ENCODE data around the gene HDGFL2.

Gene HDGFL2

GRCh38 chr19:4483385-4483784 lies 11.3 kb downstream of the HDGFL2 start:
- H3K4me3 ChIP-seq (ENCODE audit: low read depth, low read length): no peak overlapping the region
- no peak for DNase-seq (ENCODE audit: low read depth)
- TF ChIP-seq CTCF (conservative IDR thresholded peaks at IDR 0.05; ENCODE audit: low read depth, low read length): no peak

GRCh38 chr19:4487572-4487971 lies 15.5 kb downstream of the HDGFL2 start:
- no peak for TF ChIP-seq CTCF (conservative IDR thresholded peaks at IDR 0.05; ENCODE audit: low read depth, low read length)
- no peak overlapping the region for H3K4me3 ChIP-seq (ENCODE audit: low read depth, low read length)
- DNase-seq (ENCODE audit: low read depth): no peak

- TF ChIP-seq CTCF (conservative IDR thresholded peaks at IDR 0.05; ENCODE audit: low read depth, low read length): no peak
- no peak for DNase-seq (ENCODE audit: low read depth)
- no peak overlapping the region for H3K4me3 ChIP-seq (ENCODE audit: low read depth, low read length)
Measured at GRCh38 chr19:4488496-4488895, 16.4 kb downstream of the HDGFL2 start.

- no peak for DNase-seq (ENCODE audit: low read depth)
- no peak for TF ChIP-seq CTCF (conservative IDR thresholded peaks at IDR 0.05; ENCODE audit: low read depth, low read length)
- no peak overlapping the region for H3K4me3 ChIP-seq (ENCODE audit: low read depth, low read length)
Measured at GRCh38 chr19:4491446-4491845, 19.3 kb downstream of the HDGFL2 start.

- no peak for DNase-seq (ENCODE audit: low read depth)
- H3K4me3 ChIP-seq (ENCODE audit: low read depth, low read length): no peak overlapping the region
- TF ChIP-seq CTCF (conservative IDR thresholded peaks at IDR 0.05; ENCODE audit: low read depth, low read length): no peak
Measured at GRCh38 chr19:4492337-4493103, 20.4 kb downstream of the HDGFL2 start.

- no peak for TF ChIP-seq CTCF (conservative IDR thresholded peaks at IDR 0.05; ENCODE audit: low read depth, low read length)
Measured at GRCh38 chr19:4493104-4493928, 21.2 kb downstream of the HDGFL2 start.

More at GRCh38 chr19:4493104-4493928, 21.2 kb downstream of the HDGFL2 start:
- H3K4me3 ChIP-seq (ENCODE audit: low read depth, low read length): no peak overlapping the region
- DNase-seq (ENCODE audit: low read depth): no peak
